ENCODE data around the gene TRIML1.

- TF ChIP-seq WT1 (tag by site-specific recombination; IDR thresholded peaks at IDR 0.05) (no peak), CTCF (tag by site-specific recombination; IDR thresholded peaks at IDR 0.05) (no peak), ELK4 (IDR thresholded peaks at IDR 0.05; ENCODE audit: borderline replicate concordance, low read depth, low read length) (no peak), MYNN (tag by site-specific recombination; IDR thresholded peaks at IDR 0.05; ENCODE audit: borderline replicate concordance) (no peak), YY1 (tag by site-specific recombination; IDR thresholded peaks at IDR 0.05) (no peak), ZNF510 (tag by site-specific recombination; IDR thresholded peaks at IDR 0.05; ENCODE audit: insufficient replicate concordance) (no peak)
Measured at GRCh38 chr4:188110036-188110435, 29.2 kb upstream of the TRIML1 start.
